Stimulated activated CD8-positive, alpha-beta memory T cell treated with anti-CD3 and anti-CD28 coated beads, Interleukin-7, amount 100 ng/mL, for 1 hour (primary cell): ENCODE data around the gene NLRP7.

Experiments
- DNase-seq, 2 donors: peaks; one replicate each; pipeline ENCODE4 v3.0.0-alpha.2; 2020; ENCODE audit warnings: low read depth in 2 of 2

NLRP7 gene

DNA sequence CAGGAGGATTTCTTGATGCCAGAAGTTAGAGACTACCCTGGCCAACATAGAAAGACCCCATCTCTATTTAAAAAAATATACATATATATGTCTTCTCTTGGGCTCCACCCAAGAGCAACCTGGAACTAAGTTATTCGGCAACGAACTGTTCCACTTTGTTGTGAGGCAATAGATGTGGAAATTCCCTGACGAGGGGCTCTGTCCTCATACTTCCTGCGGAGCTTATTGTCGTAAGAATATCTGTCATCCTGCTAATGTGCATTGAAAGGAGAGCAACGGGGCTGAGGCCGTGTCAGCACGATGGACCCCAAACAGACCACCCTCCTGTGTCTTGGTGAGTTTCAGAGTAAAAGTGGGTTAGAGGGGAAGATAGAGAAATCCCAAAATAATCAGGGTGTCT, 73.3 kb downstream of the NLRP7 start, which contains the start of gene FCAR:
Gene FCAR (plus strand): TSS at position 246 of the 400 bp plus-strand sequence. CDS start 55 bp downstream, at position 301.
- DNase-seq: no peak
